ENCODE results near the gene HNMT.
"Not testable (repeated sequence)": the region's sequence is repeated elsewhere in the genome, so short reads cannot be mapped to it uniquely, and the experiment has no call there.

The HNMT gene

DNA sequence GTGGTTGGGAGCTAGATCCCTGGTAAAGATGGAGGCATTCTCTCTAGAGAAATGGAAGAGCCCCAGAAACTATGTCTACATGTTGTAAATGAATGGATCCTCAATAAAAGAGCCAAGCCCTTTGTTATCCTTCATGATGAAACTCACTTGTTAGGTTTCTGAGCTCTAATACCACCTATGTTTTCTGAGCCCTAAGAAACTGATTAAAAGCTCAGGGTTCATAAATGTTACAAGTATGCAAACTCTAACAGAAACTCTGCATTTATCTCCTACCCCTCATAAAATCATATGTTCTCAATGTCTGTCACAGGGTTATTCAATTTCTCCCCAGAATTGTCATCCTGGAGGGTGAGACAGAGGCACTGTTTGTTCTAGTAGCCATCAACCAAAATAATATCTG, 18.0 kb upstream of the HNMT start:
- no peak for DNase-seq (ENCODE audit: low read depth in 2 of 2)

DNA sequence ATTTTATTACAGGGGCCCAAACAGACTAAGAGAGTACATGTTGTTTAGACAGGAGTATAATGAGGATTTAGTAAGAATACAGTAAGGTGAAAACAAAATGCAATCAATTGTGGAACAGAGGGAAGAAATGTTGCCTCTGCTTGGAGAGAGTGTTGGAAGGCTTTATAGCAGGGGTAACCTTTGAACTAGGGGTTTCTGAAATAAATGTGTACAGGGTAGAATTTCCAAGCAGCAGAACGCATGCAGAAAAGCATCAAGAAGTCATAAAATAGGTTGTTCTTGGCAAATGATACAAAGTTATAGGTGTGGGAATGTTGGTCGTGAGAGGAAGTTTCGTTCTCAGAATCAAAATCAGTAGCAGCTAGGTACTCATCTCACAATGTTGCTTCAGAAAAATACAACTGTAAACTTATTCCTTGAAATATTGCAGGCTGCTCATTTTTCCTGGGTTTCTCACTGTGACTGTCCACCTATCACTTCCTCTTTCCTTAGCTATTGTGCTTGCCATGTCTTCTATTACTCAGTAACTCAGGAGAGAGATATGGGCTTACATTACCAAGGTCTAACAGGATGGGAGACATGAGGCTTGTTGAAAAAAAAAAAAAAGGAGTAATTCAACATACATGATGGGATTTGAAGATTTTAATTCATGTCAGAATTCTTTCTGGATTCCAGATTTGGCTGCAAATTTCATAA, 17.1 kb upstream of the HNMT start:
- no peak for DNase-seq (ENCODE audit: low read depth in 2 of 2)

DNA sequence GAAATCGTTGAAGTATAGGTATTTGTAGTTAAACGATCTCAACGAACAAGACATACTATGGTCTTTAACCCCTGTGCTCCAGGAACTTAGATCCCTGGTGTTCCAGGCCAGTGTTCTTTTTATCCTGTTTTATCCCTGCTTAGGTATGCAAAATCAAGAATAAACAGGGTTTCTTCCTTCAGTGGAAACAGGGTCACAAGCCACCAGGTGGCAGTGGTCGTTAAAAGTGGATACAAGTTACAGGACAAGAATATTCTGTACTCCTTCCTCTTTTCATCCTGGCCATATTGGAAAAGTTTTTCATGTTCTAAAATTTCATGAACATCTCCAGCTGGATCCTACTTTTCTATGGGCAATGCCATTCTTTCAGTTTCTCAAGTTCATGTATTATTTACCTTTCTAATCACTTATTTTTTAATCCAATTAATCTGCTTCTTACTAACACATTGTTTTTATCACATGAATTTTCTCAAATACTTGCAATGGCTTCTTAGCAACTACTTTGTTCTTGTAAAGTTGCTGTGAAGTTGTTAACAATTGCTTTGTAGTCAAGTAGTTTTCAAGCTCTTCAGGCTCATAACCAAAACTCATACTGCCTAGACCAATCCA, 16.4 kb upstream of the HNMT start:
- peak in 1 of 2 donors; percentile 12 for DNase-seq (ENCODE audit: low read depth in 2 of 2)

DNA sequence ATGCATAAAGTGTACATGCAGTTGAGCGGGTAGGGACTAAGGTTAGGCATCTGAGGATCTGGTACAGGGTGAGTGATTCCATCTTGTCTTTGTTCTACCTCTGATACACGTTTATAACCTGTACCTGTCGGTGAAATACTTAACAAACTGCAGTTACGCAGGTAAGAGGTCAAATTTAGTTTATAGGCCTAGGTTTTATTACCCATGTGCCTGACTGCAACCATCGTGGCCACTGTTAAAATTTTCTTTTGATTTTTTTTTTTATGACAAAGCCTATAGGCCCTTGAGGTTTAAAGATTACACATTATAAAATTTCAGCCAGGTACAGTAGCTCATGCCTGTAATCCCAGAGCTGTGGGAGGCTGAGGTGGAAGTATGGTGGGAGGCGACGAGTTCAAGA, 15.4 kb upstream of the HNMT start:
- no peak for DNase-seq (ENCODE audit: low read depth in 2 of 2)

DNA sequence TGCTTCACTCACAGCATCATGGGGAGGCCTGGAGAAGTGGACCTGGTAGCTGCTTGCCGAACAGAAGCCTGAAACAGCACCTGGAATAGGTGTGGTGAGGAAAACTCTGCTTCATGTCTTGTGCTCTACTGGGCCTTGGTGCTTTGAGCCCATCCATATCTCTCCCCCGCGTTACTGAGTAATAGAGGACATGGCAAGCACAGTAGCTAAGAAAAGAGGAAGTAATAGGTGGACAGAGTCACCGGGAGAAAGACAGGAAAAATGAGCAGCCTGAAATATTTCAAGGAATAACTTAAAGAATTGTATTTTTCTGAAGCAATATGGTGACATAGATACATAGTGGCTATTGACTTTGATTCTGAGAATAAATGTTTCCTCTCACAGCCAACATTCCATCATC, 14.0 kb upstream of the HNMT start:
- no peak for DNase-seq (ENCODE audit: low read depth in 2 of 2)

DNA sequence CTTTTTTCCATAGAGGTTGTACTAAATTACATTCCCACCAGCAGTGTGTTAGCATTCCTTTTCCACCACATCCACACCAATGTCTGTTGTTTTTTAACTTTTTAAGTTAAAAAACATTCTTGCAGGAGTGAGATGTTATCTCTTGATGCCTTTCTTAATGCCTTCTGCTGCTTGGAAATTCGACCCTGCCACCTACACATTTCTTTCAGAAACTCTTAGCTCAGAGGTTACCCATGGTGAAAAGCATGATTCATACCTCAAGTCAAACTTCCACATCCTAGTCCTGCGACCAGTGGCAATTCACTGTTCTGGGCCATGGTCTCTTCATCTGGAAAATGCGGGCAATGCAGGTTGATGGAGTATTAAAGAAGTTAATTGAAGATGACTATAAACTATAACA, 12.7 kb upstream of the HNMT start:
- DNase-seq (ENCODE audit: low read depth in 2 of 2), result no peak

DNA sequence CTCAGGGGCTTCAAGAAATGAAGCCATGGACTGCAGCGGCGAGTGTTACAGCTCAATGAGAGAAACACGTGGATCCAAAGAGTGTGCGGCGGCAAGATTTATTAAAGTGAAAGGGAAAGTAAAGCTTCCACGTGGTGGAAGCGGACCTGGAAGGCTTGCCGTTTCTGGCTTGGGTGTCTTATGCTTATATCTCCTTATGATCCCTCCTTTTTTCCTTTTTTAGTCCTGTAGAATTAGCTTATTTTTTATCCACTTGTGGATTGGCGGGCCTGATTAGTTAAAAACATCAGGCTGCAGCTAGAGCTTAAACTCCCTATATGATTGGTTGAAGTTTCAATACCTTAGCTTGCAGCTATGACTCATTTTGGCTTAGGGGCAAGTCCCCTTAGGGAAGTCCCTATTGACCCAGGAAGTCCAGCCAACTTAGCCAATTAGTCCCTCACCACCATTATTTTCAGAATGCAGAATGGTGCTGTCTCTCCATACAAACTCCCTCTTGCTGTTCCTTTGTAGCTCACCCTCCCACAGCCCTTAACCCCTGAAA, 11.6 kb upstream of the HNMT start:
- no peak for DNase-seq (ENCODE audit: low read depth in 2 of 2)

DNA sequence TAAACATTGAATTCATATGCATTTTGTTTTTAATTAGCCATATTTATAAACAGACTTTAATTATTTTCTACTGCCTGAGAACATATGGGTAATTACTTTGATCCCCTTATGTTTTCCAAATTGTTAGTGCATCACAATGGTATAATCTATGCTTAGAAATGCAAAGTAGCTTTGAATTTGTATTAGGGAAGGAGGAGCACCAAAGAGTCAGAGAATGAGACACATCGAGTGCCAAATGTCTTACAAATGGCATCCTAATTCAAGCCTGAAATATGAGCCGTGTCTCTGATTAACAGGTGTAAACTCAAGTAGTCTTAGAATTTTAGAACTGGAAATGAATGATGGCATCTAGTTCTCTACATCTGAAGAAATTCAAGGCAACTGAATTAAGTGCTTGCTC, 8.7 kb upstream of the HNMT start:
- no peak for DNase-seq (ENCODE audit: low read depth in 2 of 2)

DNA sequence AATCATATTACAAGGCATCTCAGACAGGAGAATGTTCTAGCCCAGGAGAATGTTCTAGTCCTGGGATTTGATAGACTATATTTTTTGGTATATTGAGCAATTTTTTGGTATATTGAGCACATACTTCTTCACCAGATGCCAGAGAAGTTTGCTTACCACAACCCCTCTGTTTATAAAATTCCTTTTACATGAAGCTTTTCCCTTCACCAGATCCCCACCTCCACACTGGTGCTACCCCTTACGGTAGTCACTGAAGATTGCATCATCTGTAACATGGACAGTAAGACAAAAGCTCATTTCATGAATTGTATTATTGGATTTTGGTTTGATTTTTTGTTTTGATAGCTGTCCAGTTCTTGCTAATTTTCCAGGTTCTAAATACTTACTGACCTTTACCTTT, 7.2 kb upstream of the HNMT start:
- DNase-seq (ENCODE audit: low read depth in 2 of 2), result no peak

DNA sequence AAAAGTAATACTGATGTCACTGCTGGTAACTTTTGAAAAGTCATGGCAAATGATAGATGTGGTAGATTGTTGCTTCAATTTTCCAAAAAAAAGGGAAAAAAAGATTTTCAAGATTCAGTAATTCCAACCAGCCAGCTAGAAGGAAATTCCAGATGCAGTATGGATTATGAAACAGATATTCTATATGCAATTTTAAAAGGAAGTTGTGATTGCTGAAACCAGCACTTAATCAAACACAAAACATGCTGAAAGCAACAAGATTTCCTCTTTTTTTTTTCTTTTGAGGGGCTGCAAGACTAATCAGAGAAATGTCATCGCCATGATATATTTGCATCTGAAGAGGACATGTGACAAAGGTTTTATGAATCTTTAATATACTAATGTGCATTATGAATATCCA, 5.1 kb upstream of the HNMT start:
- no peak for DNase-seq (ENCODE audit: low read depth in 2 of 2)

DNA sequence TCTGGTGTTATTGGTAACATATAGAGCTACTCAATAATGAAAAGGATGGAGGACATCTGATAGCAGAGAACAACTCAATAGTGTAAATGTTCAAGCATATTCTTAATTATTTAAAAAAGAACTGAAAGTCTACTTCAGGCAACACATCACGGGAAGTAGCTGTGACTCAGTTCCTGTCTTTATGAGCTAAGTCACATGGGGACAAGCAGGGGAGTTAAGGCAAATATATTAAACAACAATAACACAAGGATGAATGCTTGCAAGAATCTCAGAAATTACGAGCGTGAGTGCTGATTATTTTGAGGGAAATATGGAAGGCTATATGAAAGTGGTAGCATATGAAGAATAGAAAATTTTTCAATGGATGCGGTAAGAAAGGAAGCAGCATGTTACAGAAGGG, 4.0 kb upstream of the HNMT start:
- no peak for DNase-seq (ENCODE audit: low read depth in 2 of 2)

DNA sequence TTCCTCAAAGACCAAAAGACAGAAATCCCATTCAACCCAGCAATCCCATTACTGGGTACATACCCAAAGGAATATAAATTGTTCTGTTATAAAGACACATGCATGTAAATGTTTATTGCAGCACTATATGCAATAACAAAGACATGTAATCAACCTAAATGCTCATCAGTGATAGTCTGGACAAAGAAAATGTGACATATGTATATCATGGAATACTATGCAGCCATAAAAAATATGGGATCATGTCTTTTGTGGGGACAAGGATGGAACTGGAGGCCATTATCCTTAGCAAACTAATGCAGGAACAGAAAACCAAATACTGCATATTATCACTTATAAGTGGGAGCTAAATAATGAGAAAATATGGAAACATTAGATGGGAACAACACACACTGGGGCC, 2.7 kb upstream of the HNMT start:
- DNase-seq (ENCODE audit: low read depth in 2 of 2), result no peak

DNA sequence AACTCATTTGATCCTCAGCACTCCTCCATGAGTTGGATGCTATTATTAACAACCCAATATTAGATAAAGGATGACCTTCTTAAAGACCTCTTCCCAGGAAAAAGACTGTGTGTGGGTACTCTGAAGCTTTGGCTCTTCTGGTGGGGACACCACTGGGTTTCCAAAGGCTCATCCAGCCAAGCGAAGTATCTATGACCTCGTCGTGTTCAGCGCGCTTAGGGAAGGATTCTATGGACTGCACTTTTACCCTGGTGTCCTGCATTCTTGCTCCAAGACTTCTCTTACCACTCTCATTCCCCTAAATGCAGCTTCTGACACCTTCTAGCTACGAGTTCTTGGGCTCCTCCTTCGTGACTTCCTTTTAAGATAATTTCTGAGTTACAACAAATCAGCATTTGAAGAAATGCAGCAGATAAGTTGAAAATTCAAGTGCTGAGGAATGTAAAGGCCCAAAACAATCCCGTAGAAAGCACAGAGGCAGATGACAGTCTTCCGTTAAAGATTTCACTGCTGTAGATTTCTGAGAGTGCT, 673 bp upstream of the HNMT start:
- DNase-seq (ENCODE audit: low read depth in 2 of 2), result no peak

DNA sequence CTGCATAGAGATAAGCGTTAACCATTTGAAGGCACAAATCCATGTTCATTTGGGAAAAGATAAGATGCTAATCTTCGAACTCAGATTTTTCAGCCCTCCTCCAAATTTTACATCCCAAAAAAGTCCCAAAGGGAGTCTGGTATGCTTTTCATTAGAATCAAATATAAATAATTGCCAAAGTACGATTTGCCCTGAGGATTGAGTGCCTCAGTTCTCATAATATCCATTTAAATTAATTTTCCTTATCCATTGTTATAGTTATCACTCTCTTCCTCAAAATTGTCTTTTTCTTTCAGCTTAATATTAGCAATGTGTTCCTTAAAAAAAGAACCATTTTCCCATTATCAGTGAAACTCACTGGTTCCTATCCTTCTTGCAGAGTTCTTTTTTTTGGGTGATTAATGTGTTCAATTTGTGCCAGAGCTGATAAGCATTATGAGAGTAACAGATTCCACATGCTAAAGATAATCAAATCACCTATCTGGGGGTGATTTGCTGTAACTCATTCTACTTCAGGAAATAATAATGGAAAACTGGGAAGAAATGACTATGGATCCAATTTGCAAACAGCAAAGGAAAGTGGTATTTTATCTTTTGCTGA, 686 bp downstream of the HNMT start:
- DNase-seq (ENCODE audit: low read depth in 2 of 2), result no peak

DNA sequence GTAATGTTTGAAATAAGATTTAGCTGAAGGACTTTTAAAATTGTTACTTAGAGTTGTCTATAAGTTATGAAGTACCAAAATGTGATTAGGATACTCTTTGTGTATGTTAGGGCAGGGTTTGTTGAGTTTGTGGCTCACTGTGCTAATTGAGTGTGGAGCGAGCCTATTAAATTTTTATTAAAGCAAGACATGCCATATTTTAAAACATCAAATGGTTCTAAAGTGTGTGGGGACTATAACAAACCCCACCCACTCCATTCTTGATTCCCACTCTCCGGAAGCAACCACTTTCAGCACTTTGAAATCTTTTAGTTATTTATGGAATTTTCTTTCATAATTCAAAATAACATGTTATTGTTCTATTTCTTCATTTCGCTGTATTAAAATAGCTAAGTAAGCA, 1.8 kb downstream of the HNMT start:
- DNase-seq (ENCODE audit: low read depth in 2 of 2), result no peak

DNA sequence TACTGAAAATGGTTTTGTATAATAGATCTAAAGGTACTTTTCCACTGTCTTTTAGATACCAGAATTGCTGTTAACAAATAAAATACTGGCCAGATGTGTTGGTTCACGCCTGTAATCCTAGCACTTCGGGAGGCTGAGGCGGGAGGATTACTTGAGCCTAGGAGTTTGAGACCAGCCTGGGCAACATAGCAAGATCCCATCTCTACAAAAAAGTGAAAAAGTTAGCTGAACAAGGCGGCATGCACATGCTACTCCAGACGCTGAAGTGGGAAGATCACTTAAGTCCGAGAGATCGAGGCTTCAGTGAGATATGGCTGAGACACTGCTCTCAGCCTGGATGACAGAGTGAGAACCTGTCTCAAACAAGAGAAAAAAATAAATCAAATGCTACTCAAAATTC, 2.8 kb downstream of the HNMT start:
- DNase-seq (ENCODE audit: low read depth in 2 of 2), result no peak

DNA sequence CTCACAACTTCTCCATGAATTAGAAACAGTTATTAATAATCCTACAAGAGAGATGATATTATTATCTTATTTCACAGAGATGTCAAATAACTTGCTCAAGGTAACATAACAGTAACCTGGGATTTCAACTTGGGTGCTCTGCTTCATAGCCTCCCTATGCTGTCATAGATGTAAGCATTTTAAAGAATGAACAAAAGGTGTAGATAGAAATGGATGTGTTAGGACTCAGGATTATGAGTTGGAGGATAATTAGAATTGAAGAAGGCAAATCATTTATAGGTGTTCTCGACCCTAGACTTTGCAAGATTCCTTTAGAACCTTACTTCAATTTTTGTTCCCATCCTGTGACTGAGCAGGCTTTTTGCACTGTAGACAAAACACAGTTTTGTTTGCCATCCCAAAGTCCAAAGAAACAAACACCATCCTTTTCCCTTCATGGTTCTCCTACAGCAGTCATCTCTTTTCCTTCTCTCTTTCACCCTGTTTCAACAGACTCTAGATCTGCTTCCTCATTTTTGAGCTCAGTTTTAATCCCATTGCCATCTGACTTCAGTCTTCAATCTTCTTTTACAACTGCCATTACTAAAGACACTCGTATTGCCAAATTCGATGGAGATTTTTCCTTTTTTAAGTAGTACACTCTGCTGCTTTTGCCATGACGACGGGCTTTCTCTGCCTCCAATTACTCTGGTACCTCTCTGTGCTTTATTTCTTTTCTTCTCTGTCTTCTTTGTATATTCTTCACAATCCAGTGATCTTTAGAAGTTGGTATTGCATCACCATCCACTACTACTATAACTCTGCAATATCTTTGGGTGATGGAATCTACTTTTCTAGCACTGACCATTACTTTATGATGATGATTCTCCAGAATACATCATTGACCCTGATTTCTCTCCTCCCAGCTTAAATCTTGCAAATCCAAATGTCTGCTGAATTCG, 4.5 kb downstream of the HNMT start:
- no peak for DNase-seq (ENCODE audit: low read depth in 2 of 2)

DNA sequence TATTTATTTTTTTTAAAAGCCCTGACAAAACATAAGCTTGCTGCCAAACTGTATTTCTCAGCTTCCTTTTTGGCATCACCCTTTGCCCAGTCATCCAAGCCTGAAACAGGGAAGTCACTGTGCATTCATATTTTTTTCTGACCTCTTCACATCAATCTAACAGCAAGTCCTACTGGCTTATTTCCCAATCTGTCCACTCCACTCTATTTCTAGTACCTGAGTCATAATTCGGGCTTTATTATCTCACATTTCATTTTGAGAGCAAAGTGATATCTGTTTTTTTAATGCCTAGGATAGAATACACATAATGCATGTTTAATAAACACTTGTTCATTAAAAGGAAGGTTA, 5.1 kb downstream of the HNMT start:
- no peak for DNase-seq (ENCODE audit: low read depth in 2 of 2)

DNA sequence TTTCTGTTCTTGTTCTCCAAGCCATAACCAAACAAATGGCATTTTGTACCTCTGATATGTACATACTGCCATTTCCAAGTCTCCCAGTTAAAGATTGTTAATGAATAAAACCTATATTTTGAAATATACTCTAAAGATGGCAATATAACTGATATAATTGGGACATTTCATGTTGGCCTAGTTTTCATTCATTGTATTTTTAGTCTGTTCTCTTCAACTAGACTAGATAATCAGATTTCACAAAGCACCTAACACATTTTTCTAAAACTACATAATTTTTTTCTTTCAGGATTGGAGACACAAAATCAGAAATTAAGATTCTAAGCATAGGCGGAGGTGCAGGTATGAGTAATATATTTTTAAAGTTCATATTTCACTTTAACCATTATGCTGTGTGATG, 5.6 kb downstream of the HNMT start:
- DNase-seq (ENCODE audit: low read depth in 2 of 2), result no peak

DNA sequence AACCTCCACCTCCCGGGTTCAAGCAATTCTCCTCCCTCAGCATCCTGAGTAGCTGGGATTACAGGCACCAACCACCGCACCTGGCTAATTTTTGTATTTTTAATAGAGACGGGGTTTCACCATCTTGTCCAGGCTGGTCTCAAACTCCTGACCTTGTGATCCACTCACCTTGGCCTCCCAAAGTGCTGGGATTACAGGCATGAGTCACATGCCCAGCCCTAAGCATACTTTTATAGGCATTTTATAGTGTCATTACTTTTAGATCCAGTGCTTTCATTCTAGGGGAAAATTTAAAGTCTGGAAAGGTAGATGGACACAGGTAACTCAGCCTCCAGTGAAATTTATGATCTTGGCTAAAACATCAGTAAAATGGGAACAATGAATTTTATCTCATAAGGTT, 7.0 kb downstream of the HNMT start:
- not testable (repeated sequence) for DNase-seq (ENCODE audit: low read depth in 2 of 2)

DNA sequence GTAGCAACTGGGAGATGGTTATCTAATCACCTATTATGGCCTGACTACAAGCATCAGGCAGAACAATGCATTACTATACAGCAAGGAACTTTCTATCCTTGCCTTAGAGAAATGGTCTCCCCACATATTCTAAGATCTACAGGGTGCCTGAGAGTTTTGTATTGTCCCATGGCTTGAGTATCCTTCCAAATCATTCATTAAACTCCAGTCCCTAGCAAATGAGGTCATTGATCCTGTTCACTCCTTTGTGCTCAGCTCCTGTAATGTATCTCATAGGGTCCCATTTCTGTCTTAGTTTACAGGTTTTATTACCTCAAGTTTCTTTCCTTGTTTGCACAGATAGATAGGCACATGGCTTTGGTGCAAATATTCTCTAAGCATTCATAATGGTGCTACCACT, 9.0 kb downstream of the HNMT start:
- no peak for DNase-seq (ENCODE audit: low read depth in 2 of 2)
